HepG2 (cell line): ENCODE data around the gene PNKP. TPM values are rescaled to one million over a fixed set of nuclear protein-coding genes. Genes with fewer than 3 reads are reported as not detected.

Experiments
- ARID2 ChIP-seq: sonication (generic); formaldehyde crosslinking; IDR thresholded peaks from 2 replicates; pipeline ENCODE4 v1.8.1; 2022; ENCODE audit warnings: mild to moderate bottlenecking, missing genetic modification reagents, borderline replicate concordance
- HNF4A ChIP-seq: sonication (generic); formaldehyde crosslinking; IDR thresholded peaks from 2 replicates; pipeline ENCODE4 v1.4.0; 2020; ENCODE audit warnings: missing genetic modification reagents
- HOXA7 ChIP-seq: sonication (generic); formaldehyde crosslinking; IDR thresholded peaks from 2 replicates; pipeline ENCODE4 v1.8.1; 2022; ENCODE audit warnings: mild to moderate bottlenecking, missing genetic modification reagents, moderate library complexity
- KLF11 ChIP-seq: IDR thresholded peaks from 2 replicates; pipeline ENCODE4 v1.6.1; 2016; ENCODE audit warnings: missing compliant biosample characterization
- LRRFIP1 ChIP-seq: sonication (generic); formaldehyde crosslinking; conservative IDR thresholded peaks from 2 replicates; pipeline ENCODE4 v1.4.0; 2020; ENCODE audit warnings: missing genetic modification reagents
- MIER2 ChIP-seq: IDR thresholded peaks from 2 replicates; pipeline ENCODE4 v1.6.1; 2016; ENCODE audit warnings: missing biosample characterization, missing genetic modification reagents
- PREB ChIP-seq: sonication (generic); formaldehyde crosslinking; IDR thresholded peaks from 2 replicates; pipeline ENCODE4 v1.4.0; 2020; ENCODE audit warnings: missing genetic modification reagents
- TARDBP ChIP-seq: sonication (generic); formaldehyde crosslinking; IDR thresholded peaks from 2 replicates; pipeline ENCODE4 v1.8.0; 2022; ENCODE audit warnings: mild to moderate bottlenecking, missing genetic modification reagents
- ZBTB40 ChIP-seq, 2 experiments: fragments of 450-650 bp in 1 of 2; sonication (generic) in 1 of 2; formaldehyde crosslinking in 1 of 2; IDR thresholded peaks; 2 replicates each; pipeline versions ENCODE4 v1.6.1 to v1.8.0; 2016 to 2022; ENCODE audit warnings: antibody characterized with exemption in 1 of 2, mild to moderate bottlenecking in 1 of 2, missing genetic modification reagents in 1 of 2
- ZFP1 ChIP-seq: IDR thresholded peaks from 2 replicates; pipeline ENCODE4 v1.6.1; 2016
- ZNF205 ChIP-seq: IDR thresholded peaks from 2 replicates; pipeline ENCODE4 v1.6.1; 2018; ENCODE audit warnings: missing biosample characterization, missing genetic modification reagents
- ZNF496 ChIP-seq: sonication (generic); formaldehyde crosslinking; IDR thresholded peaks from 2 replicates; pipeline ENCODE4 v1.8.1; 2023; ENCODE audit warnings: mild to moderate bottlenecking, moderate library complexity, missing genetic modification reagents; ENCODE audit not compliant: insufficient replicate concordance
- ZNF670 ChIP-seq: sonication (generic); formaldehyde crosslinking; IDR thresholded peaks from 2 replicates; pipeline ENCODE4 v1.8.0; 2022; ENCODE audit warnings: mild to moderate bottlenecking, missing genetic modification reagents, borderline replicate concordance
- ZNF7 ChIP-seq: IDR thresholded peaks from 2 replicates; pipeline ENCODE4 v1.6.1; 2016; ENCODE audit warnings: missing biosample characterization, missing genetic modification reagents
- ZNF883 ChIP-seq: sonication (generic); formaldehyde crosslinking; IDR thresholded peaks from 2 replicates; pipeline ENCODE4 v1.5.1; 2020; ENCODE audit warnings: mild to moderate bottlenecking, missing genetic modification reagents; ENCODE audit errors: not compliant biosample characterization
- ZSCAN25 ChIP-seq: sonication (generic); formaldehyde crosslinking; IDR thresholded peaks from 2 replicates; pipeline ENCODE4 v1.8.0; 2022; ENCODE audit warnings: mild to moderate bottlenecking, missing genetic modification reagents
- polyA plus RNA-seq, 8 experiments: library from polyadenylated mRNA; depleted of rRNA in 3 of 8; stranded (reverse) in 7 of 8; unstranded in 1 of 8; fragments of >200 nt; fragmentation: Illumina TruSeq in 4 of 8; extraction: Trizol in 4 of 8; gene quantifications; 2 replicates each; pipeline versions ENCODE4 v1.2.1 to v1.2.3, GENCODE V29; 2011 to 2016; ENCODE audit warnings: low read depth in 4 of 8, missing spikeins in 1 of 8, mixed read lengths in 1 of 8; ENCODE audit not compliant: insufficient read depth in 1 of 8
- total RNA-seq, 5 experiments: library from RNA; depleted of rRNA; stranded (reverse); fragments of >200 nt; fragmentation: Illumina TruSeq; extraction: Trizol; gene quantifications; 2 replicates each; pipeline ENCODE4 v1.2.3, GENCODE V29; 2016; ENCODE audit warnings: low read depth in 1 of 5

Gene PNKP
- total and polyA plus RNA-seq, 2 of the 13 experiments (the other 11 are each of a cell fraction or from before 2014, with no cell fraction given): 12.7 to 27.1 TPM

GRCh38 chr19:49877020-49877878, 9.9 kb upstream of the PNKP start, which contains the start of the genes AKT1S1 and TBC1D17 (continued):
- no peak; the same call in 1 of the 2 replicates for TF ChIP-seq ZBTB40 (IDR thresholded peaks at IDR 0.05)
- TF ChIP-seq ZBTB40 (CRISPR knock-in tag; IDR thresholded peaks at IDR 0.05): peak; percentile 63; the same call in 1 of the 2 replicates
- TF ChIP-seq ZSCAN25 (CRISPR knock-in tag): 0 out of 2 replicates have a peak, but pooled peaks have one; percentile 13
- no peak for TF ChIP-seq PREB (CRISPR knock-in tag)
- TF ChIP-seq ZFP1 (CRISPR knock-in tag): no peak
- TF ChIP-seq ZNF7 (CRISPR knock-in tag): no peak
- peak; percentile 60; the same call in 1 of the 2 replicates for TF ChIP-seq ZNF670 (CRISPR knock-in tag)
- peak; percentile 67; the same call in 1 of the 2 replicates for TF ChIP-seq ZNF205
- 0 out of 2 replicates have a peak, but pooled peaks have one; percentile 11 for TF ChIP-seq ARID2 (CRISPR knock-in tag)
- peak; percentile 45; the same call in 1 of the 2 replicates for TF ChIP-seq KLF11 (CRISPR knock-in tag)
- TF ChIP-seq HOXA7 (CRISPR knock-in tag): no peak
- TF ChIP-seq LRRFIP1: no peak
- TF ChIP-seq ZNF496: no peak
- TF ChIP-seq HNF4A: peak; percentile 1; the same call in 1 of the 2 replicates
- no peak for TF ChIP-seq TARDBP (CRISPR knock-in tag)
- TF ChIP-seq MIER2 (CRISPR knock-in tag): 0 out of 2 replicates have a peak, but pooled peaks have one; percentile 48
- TF ChIP-seq ZNF883 (CRISPR knock-in tag): no peak
